Measurements from ENCODE around the gene GNG2. TPM values are rescaled to one million over a fixed set of nuclear protein-coding genes. Genes with fewer than 3 reads are reported as not detected.

The GNG2 gene
- total RNA-seq, 3 donors from 2014 or later: 9.9 to 52.2 (median 16.6) TPM

DNA sequence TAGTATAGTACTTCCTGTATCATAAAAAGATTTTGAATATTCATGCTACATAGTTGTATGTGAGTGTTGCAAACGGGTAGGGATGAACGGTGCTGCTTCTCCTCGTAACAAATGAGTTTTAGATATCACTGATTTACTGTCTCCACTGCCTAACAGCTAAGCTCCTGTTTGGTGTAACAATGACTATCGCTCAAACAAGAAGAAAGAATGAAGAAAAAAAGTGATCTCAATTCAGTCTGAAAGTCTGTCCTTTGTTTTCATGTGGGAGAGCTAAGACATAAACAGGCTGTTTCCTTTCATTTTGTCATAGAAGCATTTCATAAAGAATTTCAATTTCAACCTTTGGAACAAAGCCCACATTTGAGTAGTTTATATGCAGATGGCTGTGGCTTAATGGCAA is 102.9 kb downstream of the GNG2 start:
- H3K9me3 ChIP-seq: peaks cover 9% of the 10 kb centered on the region
- H3K4me3 ChIP-seq: no peak overlapping the region
- intact Hi-C loops (cut with DNase I, micrococcal nuclease): no loop called here
- TF ChIP-seq, protein P1, sequence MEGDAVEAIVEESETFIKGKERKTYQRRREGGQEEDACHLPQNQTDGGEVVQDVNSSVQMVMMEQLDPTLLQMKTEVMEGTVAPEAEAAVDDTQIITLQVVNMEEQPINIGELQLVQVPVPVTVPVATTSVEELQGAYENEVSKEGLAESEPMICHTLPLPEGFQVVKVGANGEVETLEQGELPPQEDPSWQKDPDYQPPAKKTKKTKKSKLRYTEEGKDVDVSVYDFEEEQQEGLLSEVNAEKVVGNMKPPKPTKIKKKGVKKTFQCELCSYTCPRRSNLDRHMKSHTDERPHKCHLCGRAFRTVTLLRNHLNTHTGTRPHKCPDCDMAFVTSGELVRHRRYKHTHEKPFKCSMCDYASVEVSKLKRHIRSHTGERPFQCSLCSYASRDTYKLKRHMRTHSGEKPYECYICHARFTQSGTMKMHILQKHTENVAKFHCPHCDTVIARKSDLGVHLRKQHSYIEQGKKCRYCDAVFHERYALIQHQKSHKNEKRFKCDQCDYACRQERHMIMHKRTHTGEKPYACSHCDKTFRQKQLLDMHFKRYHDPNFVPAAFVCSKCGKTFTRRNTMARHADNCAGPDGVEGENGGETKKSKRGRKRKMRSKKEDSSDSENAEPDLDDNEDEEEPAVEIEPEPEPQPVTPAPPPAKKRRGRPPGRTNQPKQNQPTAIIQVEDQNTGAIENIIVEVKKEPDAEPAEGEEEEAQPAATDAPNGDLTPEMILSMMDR (IDR thresholded peaks at IDR 0.05): no peak
- DNase-seq: no peak
- no peaks in the 10 kb centered on the region for H3K4me1 ChIP-seq (ENCODE audit: low read depth)
- ATAC-seq: no peak
- no peaks in the 10 kb centered on the region for H3K36me3 ChIP-seq (ENCODE audit: low read depth)

DNA sequence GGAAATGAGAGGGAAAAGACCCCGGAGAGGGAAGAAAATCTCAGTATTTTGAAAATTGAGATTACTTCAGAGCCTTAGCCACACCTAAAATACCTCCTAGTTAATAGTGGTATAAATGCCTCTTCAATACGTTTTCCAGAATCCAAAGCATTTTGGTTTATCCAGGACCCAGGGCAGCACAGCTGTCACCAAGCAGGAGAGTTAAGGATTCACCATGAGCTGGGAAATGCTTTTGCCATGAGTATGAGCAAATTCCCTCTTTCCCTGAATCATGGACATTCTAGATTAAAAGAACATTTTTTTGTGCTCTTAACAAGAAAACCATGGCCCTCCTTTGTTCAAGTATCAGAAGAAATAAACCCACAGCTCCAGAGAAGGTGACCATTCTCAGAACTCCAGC is 107.1 kb downstream of the GNG2 start:
- TF ChIP-seq, protein P1 (IDR thresholded peaks at IDR 0.05): no peak
- intact Hi-C loops (cut with DNase I, micrococcal nuclease): no loop called here
- H3K36me3 ChIP-seq (ENCODE audit: low read depth): no peaks in the 10 kb centered on the region
- H3K4me1 ChIP-seq (ENCODE audit: low read depth): no peaks in the 10 kb centered on the region
- no peak for DNase-seq
- no peak for ATAC-seq
- H3K9me3 ChIP-seq: no peaks in the 10 kb centered on the region
- no peak overlapping the region for H3K4me3 ChIP-seq

GRCh38 chr14:51969852-51970540 is 109.6 kb downstream of the GNG2 start:
- Histone ChIP-seq H3K4me3 (no peak overlapping the region), H3K9me3 (no peaks in the 10 kb centered on the region), H3K36me3 (ENCODE audit: low read depth) (no peaks in the 10 kb centered on the region), H3K4me1 (ENCODE audit: low read depth) (no peaks in the 10 kb centered on the region)
- intact Hi-C loops (cut with DNase I, micrococcal nuclease): no loop called here
- no peak for ATAC-seq
- TF ChIP-seq, protein P1 (IDR thresholded peaks at IDR 0.05): no peak
- DNase-seq: no peak

DNA sequence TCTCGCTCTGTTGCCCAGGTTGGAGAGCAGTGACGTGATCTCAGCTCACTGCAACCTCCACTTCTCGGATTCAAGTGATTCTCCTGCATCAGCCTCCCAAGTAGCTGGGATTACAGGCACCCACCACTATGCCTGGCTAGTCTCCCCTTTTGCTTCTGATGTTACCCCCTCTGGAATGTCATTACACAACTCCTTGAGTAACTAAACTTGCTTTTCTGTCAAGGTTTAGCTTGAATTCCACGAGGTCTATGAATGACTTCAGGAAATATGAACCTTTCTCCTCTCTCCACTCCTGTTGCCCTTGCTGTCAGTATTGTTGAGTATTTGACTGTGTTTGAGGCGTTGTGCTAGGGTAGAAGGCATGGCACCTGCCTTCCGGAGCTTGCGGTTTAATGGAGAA is 112.2 kb downstream of the GNG2 start:
- DNase-seq (no peak), ATAC-seq (no peak)
- Histone ChIP-seq H3K4me1 (ENCODE audit: low read depth) (no peaks in the 10 kb centered on the region), H3K36me3 (ENCODE audit: low read depth) (no peaks in the 10 kb centered on the region), H3K4me3 (no peak overlapping the region), H3K9me3 (no peaks in the 10 kb centered on the region)
- intact Hi-C loops (cut with DNase I, micrococcal nuclease): no loop called here
- TF ChIP-seq, protein P1 (IDR thresholded peaks at IDR 0.05): no peak

DNA sequence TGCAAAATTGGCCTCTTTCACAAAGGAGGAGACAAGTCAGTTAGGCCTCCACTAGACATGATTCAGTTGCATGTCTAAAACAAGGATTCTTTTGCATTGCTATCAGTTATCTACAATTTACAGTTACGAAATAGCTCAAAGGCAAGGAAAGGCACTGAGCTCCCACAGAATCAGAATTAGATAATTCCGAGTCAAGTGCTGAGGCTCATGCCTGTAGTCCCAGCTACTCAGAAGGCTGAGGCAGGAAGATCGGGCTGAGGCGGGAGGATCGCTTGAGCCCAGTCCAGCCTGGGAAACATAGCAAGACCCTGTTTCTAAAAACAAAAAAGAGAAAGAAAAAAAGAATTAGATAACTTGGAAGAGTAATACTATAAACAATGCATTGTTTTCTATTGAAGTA is 116.7 kb downstream of the GNG2 start:
- TF ChIP-seq, protein P1 (IDR thresholded peaks at IDR 0.05): no peak
- no peaks in the 10 kb centered on the region for H3K4me1 ChIP-seq (ENCODE audit: low read depth)
- H3K9me3 ChIP-seq: no peaks in the 10 kb centered on the region
- DNase-seq (no peak), ATAC-seq (no peak)
- no peaks in the 10 kb centered on the region for H3K36me3 ChIP-seq (ENCODE audit: low read depth)
- intact Hi-C loops (cut with DNase I, micrococcal nuclease): no loop called here
- no peak overlapping the region for H3K4me3 ChIP-seq

DNA sequence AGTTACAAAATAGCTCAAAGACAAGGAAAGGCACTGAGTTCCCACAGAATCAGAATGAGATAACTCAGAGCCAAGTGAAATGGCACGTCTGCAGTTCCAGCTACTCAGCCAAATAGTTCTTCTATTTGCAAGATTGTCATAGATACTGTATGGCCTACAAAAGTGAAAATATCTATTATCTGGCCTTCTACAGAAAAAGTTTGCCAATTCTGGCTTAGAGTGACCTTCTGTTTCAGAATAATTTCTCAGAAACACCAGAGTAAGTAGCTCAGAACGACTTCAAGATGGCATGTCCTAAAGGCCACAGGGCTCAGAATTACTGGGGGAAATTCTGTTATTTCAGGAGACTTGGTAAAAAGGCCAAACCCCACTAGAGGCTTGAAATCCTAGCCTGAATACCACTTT is 118.3 kb downstream of the GNG2 start:
- TF ChIP-seq, protein P1 (IDR thresholded peaks at IDR 0.05): no peak
- no peaks in the 10 kb centered on the region for H3K9me3 ChIP-seq
- no peaks in the 10 kb centered on the region for H3K36me3 ChIP-seq (ENCODE audit: low read depth)
- no peak for ATAC-seq
- H3K4me1 ChIP-seq (ENCODE audit: low read depth): no peaks in the 10 kb centered on the region
- intact Hi-C loops (cut with DNase I, micrococcal nuclease): no loop called here
- DNase-seq: no peak
- H3K4me3 ChIP-seq: no peak overlapping the region
